DND-41 (cell line): ENCODE results near the gene KCNB1.

ENCODE experiments used
- ATAC-seq: fragments of 200-7000 bp; cut with Tn5 transposase; 3 replicates; pipeline ENCODE4 v1.9.1; 2021; ENCODE audit warnings: low read depth; ENCODE audit not compliant: insufficient read depth
- DNase-seq: peaks from one replicate; pipeline ENCODE4 v3.0.0-alpha.2; 2020
- H2AFZ ChIP-seq: 2 replicates; pipeline ENCODE4 v1.6.0; 2012; ENCODE audit warnings: low read depth, low read length
- H3K27ac ChIP-seq: 2 replicates; pipeline ENCODE4 v1.5.1; 2012; ENCODE audit warnings: low read length, inconsistent platforms
- H3K27me3 ChIP-seq: fragments of 200-600 bp; sonication (generic); 2 replicates; pipeline ENCODE4 v1.6.0; 2012; ENCODE audit warnings: low read length, mild to moderate bottlenecking, inconsistent platforms; ENCODE audit not compliant: insufficient read depth, poor library complexity
- H3K36me3 ChIP-seq: 2 replicates; pipeline ENCODE4 v1.5.1; 2012; ENCODE audit warnings: low read length, inconsistent platforms; ENCODE audit not compliant: insufficient read depth
- H3K4me1 ChIP-seq: 2 replicates; pipeline ENCODE4 v1.5.1; 2012; ENCODE audit warnings: mild to moderate bottlenecking, low read length; ENCODE audit not compliant: insufficient read depth
- H3K4me2 ChIP-seq: 2 replicates; pipeline ENCODE4 v1.6.0; 2012; ENCODE audit warnings: mild to moderate bottlenecking, moderate library complexity, low read length, inconsistent platforms; ENCODE audit not compliant: insufficient read depth
- H3K4me3 ChIP-seq, 2 experiments: fragments of 200-600 bp in 1 of 2; shearing (Covaris generic) in 1 of 2; 2 replicates each; pipeline ENCODE4 v1.5.1; 2012 to 2016; ENCODE audit warnings: inconsistent platforms in 2 of 2, low read length in 2 of 2, mild to moderate bottlenecking in 2 of 2, low read depth in 1 of 2, moderate library complexity in 1 of 2
- H3K79me2 ChIP-seq: 2 replicates; pipeline ENCODE4 v1.6.0; 2012; ENCODE audit warnings: low read length, inconsistent platforms; ENCODE audit not compliant: insufficient read depth
- H3K9ac ChIP-seq: 2 replicates; pipeline ENCODE4 v1.6.0; 2012; ENCODE audit warnings: low read depth, mild to moderate bottlenecking, inconsistent platforms, low read length, moderate library complexity
- H3K9me3 ChIP-seq: 2 replicates; pipeline ENCODE4 v1.5.1; 2012; ENCODE audit warnings: low read length, moderate library complexity, mild to moderate bottlenecking, inconsistent platforms; ENCODE audit not compliant: insufficient read depth, severe bottlenecking
- H4K20me1 ChIP-seq: 2 replicates; pipeline ENCODE4 v1.6.0; 2012; ENCODE audit warnings: low read length; ENCODE audit not compliant: insufficient read depth
- EZH2 ChIP-seq: IDR thresholded peaks from 3 replicates; pipeline ENCODE4 v1.6.1; 2012; ENCODE audit warnings: borderline replicate concordance, low read depth, mild to moderate bottlenecking, moderate library complexity, low read length, inconsistent platforms; ENCODE audit not compliant: severe bottlenecking
- TF ChIP-seq, protein P1 (sequence below): IDR thresholded peaks from 2 replicates; pipeline ENCODE4 v1.5.1; 2012; ENCODE audit warnings: borderline replicate concordance, low read length, moderate library complexity, mild to moderate bottlenecking; ENCODE audit not compliant: poor library complexity, severe bottlenecking; ENCODE audit errors: extremely low read depth

The KCNB1 gene

DNA sequence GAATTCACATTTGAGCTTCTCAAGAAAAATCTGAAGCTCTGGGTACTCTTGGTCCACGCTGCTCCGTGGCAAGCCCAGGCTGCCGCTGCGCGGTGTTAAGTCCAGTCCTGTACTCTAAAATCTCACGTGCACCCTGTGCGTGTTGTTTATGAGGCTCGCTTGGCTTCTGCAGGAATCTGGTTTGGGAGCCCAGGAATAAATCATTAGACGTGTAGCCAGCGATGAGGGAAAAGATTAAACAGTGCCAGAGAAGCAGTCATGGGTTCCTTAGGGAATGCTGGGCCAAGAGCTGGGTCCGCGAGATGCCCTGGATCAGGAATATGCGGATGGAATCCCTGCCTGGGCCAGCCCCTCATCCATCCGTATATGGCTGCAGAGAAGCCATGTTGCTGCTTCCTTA lies 87.3 kb downstream of the KCNB1 start:
- Histone ChIP-seq H3K79me2 (no peaks in the 10 kb centered on the region), H3K9ac (no peak overlapping the region), H3K9me3 (no peaks in the 10 kb centered on the region), H4K20me1 (no peaks in the 10 kb centered on the region), H3K27ac (no peak overlapping the region), H3K4me3 (no peak overlapping the region), H3K36me3 (no peaks in the 10 kb centered on the region), H3K27me3 (peaks cover 21% of the 10 kb centered on the region), H2AFZ (no peak overlapping the region), H3K4me1 (no peaks in the 10 kb centered on the region), H3K4me2 (no peak overlapping the region)
- ATAC-seq, result no peak
- DNase-seq, result no peak
- TF ChIP-seq, protein P1, sequence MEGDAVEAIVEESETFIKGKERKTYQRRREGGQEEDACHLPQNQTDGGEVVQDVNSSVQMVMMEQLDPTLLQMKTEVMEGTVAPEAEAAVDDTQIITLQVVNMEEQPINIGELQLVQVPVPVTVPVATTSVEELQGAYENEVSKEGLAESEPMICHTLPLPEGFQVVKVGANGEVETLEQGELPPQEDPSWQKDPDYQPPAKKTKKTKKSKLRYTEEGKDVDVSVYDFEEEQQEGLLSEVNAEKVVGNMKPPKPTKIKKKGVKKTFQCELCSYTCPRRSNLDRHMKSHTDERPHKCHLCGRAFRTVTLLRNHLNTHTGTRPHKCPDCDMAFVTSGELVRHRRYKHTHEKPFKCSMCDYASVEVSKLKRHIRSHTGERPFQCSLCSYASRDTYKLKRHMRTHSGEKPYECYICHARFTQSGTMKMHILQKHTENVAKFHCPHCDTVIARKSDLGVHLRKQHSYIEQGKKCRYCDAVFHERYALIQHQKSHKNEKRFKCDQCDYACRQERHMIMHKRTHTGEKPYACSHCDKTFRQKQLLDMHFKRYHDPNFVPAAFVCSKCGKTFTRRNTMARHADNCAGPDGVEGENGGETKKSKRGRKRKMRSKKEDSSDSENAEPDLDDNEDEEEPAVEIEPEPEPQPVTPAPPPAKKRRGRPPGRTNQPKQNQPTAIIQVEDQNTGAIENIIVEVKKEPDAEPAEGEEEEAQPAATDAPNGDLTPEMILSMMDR, result no peak
- no peak for TF ChIP-seq EZH2

GRCh38 chr20:49394757-49395156 lies 87.7 kb downstream of the KCNB1 start:
- Histone ChIP-seq H3K4me1 (no peaks in the 10 kb centered on the region), H3K27ac (no peak overlapping the region), H2AFZ (no peak overlapping the region)

GRCh38 chr20:49394264-49394663 lies 88.2 kb downstream of the KCNB1 start:
- no peak overlapping the region for H3K27ac ChIP-seq
- H3K4me1 ChIP-seq, result no peaks in the 10 kb centered on the region
- H3K36me3 ChIP-seq, result no peaks in the 10 kb centered on the region
- H3K9me3 ChIP-seq, result no peaks in the 10 kb centered on the region
- no peak overlapping the region for H3K4me3 ChIP-seq
- H2AFZ ChIP-seq, result no peak overlapping the region
- no peaks in the 10 kb centered on the region for H4K20me1 ChIP-seq
- ATAC-seq, result no peak
- no peak overlapping the region for H3K9ac ChIP-seq
- DNase-seq, result no peak
- H3K4me2 ChIP-seq, result no peak overlapping the region
- H3K79me2 ChIP-seq, result no peaks in the 10 kb centered on the region
- peaks cover 21% of the 10 kb centered on the region for H3K27me3 ChIP-seq
- TF ChIP-seq, protein P1, result no peak
- TF ChIP-seq EZH2, result no peak

More at GRCh38 chr20:49394757-49395156, 87.7 kb downstream of the KCNB1 start:
- H3K79me2 ChIP-seq, result no peaks in the 10 kb centered on the region
- no peak for DNase-seq
- H3K4me3 ChIP-seq, result no peak overlapping the region
- no peaks in the 10 kb centered on the region for H4K20me1 ChIP-seq
- H3K4me2 ChIP-seq, result no peak overlapping the region
- no peak for ATAC-seq
- peaks cover 21% of the 10 kb centered on the region for H3K27me3 ChIP-seq
- H3K9me3 ChIP-seq, result no peaks in the 10 kb centered on the region
- H3K36me3 ChIP-seq, result no peaks in the 10 kb centered on the region
- TF ChIP-seq EZH2, result no peak
- TF ChIP-seq, protein P1, result no peak
- no peak overlapping the region for H3K9ac ChIP-seq

DNA sequence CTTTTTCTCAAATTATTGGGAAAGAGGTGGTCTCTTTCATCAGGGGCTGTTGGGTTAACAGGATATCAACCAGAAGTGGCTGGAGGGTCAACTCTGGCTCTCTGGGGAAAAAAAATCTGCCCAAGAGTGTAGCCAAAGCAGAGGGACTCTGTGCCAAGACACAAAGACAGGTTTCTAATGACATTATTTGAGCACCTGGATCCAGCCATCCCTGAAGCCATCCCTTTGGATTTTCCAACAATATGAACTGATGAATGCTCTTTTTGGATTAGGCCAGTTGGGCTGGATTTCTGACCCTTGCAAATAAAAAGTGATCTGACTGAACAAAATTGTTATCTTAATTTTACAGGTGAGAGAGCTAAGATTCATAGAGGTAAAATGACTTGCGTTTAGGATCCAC lies 88.7 kb downstream of the KCNB1 start:
- no peaks in the 10 kb centered on the region for H3K36me3 ChIP-seq
- no peak overlapping the region for H3K4me2 ChIP-seq
- H3K4me1 ChIP-seq, result no peaks in the 10 kb centered on the region
- TF ChIP-seq, protein P1, result no peak
- no peak for TF ChIP-seq EZH2
- peaks cover 21% of the 10 kb centered on the region for H3K27me3 ChIP-seq
- H3K27ac ChIP-seq, result no peak overlapping the region
- H3K9me3 ChIP-seq, result no peaks in the 10 kb centered on the region
- no peak overlapping the region for H3K4me3 ChIP-seq
- no peaks in the 10 kb centered on the region for H3K79me2 ChIP-seq
- H4K20me1 ChIP-seq, result no peaks in the 10 kb centered on the region
- H2AFZ ChIP-seq, result no peak overlapping the region
- ATAC-seq, result no peak
- no peak overlapping the region for H3K9ac ChIP-seq
- no peak for DNase-seq
